GM21390 (cell line): ENCODE data around the gene BMX.

Experiments
- ATAC-seq: cut with Tn5 transposase; IDR thresholded peaks from one replicate; pipeline ENCODE4 v1.9.1; 2021; ENCODE audit not compliant: unreplicated experiment

Gene BMX

GRCh38 chrX:15567886-15568616 is 67.4 kb downstream of the BMX start:
- no peak for ATAC-seq

- ATAC-seq, result no peak
Observed at GRCh38 chrX:15570145-15570544, 69.5 kb downstream of the BMX start.

DNA sequence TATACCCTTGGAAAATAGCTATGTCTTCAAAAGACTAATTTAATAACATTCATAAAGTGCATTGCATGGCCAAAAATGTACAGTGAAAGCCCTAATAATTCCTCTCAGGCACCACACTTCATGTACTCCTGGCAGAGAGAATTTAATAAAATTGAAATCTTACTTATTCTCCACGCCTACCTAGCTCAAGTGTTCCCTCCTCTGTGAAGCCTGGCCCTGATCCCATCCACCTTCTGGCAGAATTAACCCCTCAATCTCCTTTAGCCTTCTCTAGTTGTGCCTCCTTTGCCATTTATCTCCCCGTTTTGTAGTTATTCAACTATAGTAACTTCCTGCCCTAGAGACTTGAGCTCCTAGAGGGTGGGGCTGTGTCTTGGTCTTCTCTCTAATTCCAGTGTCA is 73.4 kb downstream of the BMX start:
- no peak for ATAC-seq

DNA sequence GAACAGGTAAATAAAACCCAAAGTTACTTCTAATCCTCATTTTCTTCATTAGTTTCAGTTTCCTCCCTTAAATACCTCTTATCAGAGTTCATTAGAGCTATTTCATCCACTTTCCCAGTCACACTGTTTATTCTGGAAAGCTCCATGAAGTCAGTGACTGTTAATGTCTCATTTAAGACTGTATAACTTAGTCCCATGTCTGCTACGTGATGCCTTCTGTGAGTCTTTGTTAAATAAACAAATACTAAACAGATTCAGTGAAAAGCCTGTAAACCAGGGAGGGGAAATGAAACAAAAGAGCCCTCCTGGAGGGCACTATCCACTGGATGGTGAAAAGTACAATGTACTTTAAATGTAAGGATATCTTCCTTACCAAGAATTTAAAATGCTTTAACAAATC is 75.4 kb downstream of the BMX start:
- ATAC-seq, result no peak

- no peak for ATAC-seq
Observed at GRCh38 chrX:15579778-15580747, 79.5 kb downstream of the BMX start.

GRCh38 chrX:15594371-15594770 is 93.8 kb downstream of the BMX start:
- no peak for ATAC-seq

GRCh38 chrX:15598026-15598425 is 97.4 kb downstream of the BMX start:
- ATAC-seq, result no peak

DNA sequence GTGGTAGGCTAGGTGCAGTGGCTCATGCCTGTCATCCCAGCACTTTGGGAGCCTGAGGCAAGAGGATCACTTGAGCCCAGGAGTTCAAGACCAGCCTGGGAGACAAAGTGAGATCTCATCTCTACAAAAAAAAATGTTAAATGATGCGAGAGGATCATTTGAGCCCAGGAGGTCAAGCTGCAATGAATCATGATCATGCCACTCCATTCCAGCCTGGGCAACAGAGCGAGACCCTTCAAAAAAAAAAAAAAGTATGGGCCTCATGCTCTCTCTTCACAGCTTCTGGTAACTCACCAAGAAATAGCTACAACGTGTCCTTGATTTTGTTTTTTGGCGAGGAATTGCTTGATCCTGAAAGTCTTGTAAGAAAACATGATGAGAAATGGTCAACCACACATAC is 98.9 kb downstream of the BMX start:
- no peak for ATAC-seq

GRCh38 chrX:15600049-15600448 is 99.4 kb downstream of the BMX start:
- no peak for ATAC-seq

- ATAC-seq, result no peak
Observed at GRCh38 chrX:15600745-15601144, 100.1 kb downstream of the BMX start, which contains the start of gene ACE2. Gene ACE2, minus strand, starts transcription at chrX:15600960. Its CDS starts 49 bp downstream, at chrX:15600911.

DNA sequence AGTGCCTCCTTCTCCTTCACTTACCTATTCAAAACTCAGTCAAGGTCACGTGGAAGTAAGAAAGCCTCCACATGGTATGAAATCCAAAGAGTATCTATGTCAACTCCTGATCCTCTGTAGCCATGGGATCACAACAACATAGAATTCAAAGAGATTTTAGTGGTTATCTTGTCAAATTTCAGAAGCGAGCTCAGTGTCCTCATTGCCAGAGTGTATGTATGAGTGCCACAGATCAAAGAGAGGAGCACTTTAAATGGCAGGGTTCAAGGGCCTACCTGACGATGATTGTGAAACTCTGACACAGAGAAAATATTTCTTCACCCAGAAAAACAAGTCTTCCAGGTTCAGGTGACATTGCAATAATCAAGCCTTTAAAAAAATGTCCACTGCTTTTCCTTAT is 101.3 kb downstream of the BMX start:
- ATAC-seq, result no peak

- no peak for ATAC-seq
Observed at GRCh38 chrX:15602761-15603160, 102.2 kb downstream of the BMX start.

DNA sequence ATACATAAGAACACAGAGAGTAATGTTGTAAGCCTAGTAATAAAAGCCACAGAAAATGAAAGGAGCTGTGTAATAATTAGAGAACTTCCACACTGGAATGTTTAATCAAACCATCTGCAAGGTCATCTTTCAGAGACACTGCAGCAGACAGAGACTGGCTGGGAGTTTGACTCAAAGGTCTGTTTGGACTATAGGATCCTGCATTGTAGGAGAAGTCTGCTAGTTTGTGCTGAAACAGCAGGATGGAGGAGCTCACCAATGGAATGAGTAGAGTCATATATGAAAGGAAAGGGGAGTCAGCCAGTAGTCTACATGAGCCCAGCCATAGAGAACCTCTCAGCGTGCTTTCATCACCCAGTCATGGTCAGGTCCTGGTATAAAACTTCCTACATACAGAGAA is 104.6 kb downstream of the BMX start:
- ATAC-seq, result no peak
